Activated naive CD4-positive, alpha-beta T cell treated with anti-CD3 and anti-CD28 coated beads, Interleukin-2, amount 50 U/mL, for 72 hours (primary cell): Measurements from ENCODE around the gene IL15RA. TPM values are rescaled to one million over a fixed set of nuclear protein-coding genes. Genes with fewer than 3 reads are reported as not detected.
"Not testable (repeated sequence)": the region's sequence is repeated elsewhere in the genome, so short reads cannot be mapped to it uniquely, and the experiment has no call there.

ENCODE experiments used
- ATAC-seq, 2 donors: fragments of 150-1000 bp; cut with Tn5 transposase; 2 replicates each; pipeline ENCODE4 v1.10.0; 2021; ENCODE audit warnings: mild to moderate bottlenecking in 2 of 2, moderate library complexity in 2 of 2
- DNase-seq, 2 donors: peaks; one replicate each; pipeline ENCODE4 v3.0.0; 2021 to 2022; ENCODE audit warnings: low spot score in 2 of 2
- H3K27ac Mint-ChIP-seq, 2 donors: one replicate each; pipeline ENCODE4 v1.8.0; 2022; ENCODE audit warnings: mild to moderate bottlenecking in 2 of 2, mixed read lengths in 2 of 2
- H3K36me3 Mint-ChIP-seq, 2 donors: one replicate each; pipeline ENCODE4 v1.8.0; 2022; ENCODE audit warnings: mixed read lengths in 2 of 2
- H3K9me3 Mint-ChIP-seq, 2 donors: one replicate each; pipeline ENCODE4 v1.8.0; 2022; ENCODE audit warnings: mixed read lengths in 2 of 2
- total RNA-seq, 2 donors: library from RNA; stranded (reverse); gene quantifications; one replicate each; pipeline ENCODE4 v1.2.3, GENCODE V29; 2022

IL15RA gene
- total RNA-seq, 2 donors from 2014 or later = 6.6 to 16.7 TPM

GRCh38 chr10:5930272-5930671 is 47.1 kb downstream of the IL15RA start:
- peak overlapping the region in 1 of 2 donors; percentile 4 for H3K27ac Mint-ChIP-seq
- no peak for ATAC-seq
- H3K9me3 Mint-ChIP-seq = no peaks in the 10 kb centered on the region
- no peak for DNase-seq
- peaks cover 14 to 21% of the 10 kb centered on the region in 2 donors for H3K36me3 Mint-ChIP-seq

GRCh38 chr10:5929442-5929841 is 47.9 kb downstream of the IL15RA start:
- peaks cover 15 to 27% of the 10 kb centered on the region in 2 donors for H3K36me3 Mint-ChIP-seq
- H3K9me3 Mint-ChIP-seq = no peaks in the 10 kb centered on the region
- DNase-seq (no peak), ATAC-seq (no peak)
- no peak overlapping the region for H3K27ac Mint-ChIP-seq

GRCh38 chr10:5927306-5927705 is 50.0 kb downstream of the IL15RA start:
- DNase-seq (no peak), ATAC-seq (no peak)
- Mint-ChIP-seq H3K9me3 (no peaks in the 10 kb centered on the region), H3K36me3 (peaks cover 21 to 27% of the 10 kb centered on the region in 2 donors), H3K27ac (no peak overlapping the region)

- Mint-ChIP-seq H3K27ac (peak overlapping the region in 1 of 2 donors; percentile 22), H3K9me3 (no peaks in the 10 kb centered on the region), H3K36me3 (peaks cover 26 to 44% of the 10 kb centered on the region in 2 donors)
- ATAC-seq = no peak
- no peak for DNase-seq
These were observed 52.5 kb downstream of the IL15RA start for GRCh38 chr10:5924889-5925288.

- no peaks in the 10 kb centered on the region for H3K9me3 Mint-ChIP-seq
- DNase-seq (no peak), ATAC-seq (peak in 1 of 2 donors; percentile 40)
- peaks cover 22 to 37% of the 10 kb centered on the region in 2 donors for H3K36me3 Mint-ChIP-seq
- H3K27ac Mint-ChIP-seq = no peak overlapping the region
These were observed 55.6 kb downstream of the IL15RA start for GRCh38 chr10:5921746-5922145.

GRCh38 chr10:5919568-5919967 is 57.8 kb downstream of the IL15RA start:
- DNase-seq = no peak
- no peak overlapping the region for H3K27ac Mint-ChIP-seq
- no peak for ATAC-seq
- no peaks in the 10 kb centered on the region for H3K9me3 Mint-ChIP-seq
- H3K36me3 Mint-ChIP-seq = peaks cover 21 to 38% of the 10 kb centered on the region in 2 donors

GRCh38 chr10:5918763-5919162 is 58.6 kb downstream of the IL15RA start:
- Mint-ChIP-seq H3K9me3 (no peaks in the 10 kb centered on the region), H3K36me3 (peaks cover 14 to 38% of the 10 kb centered on the region in 2 donors), H3K27ac (no peak overlapping the region)
- DNase-seq = no peak
- ATAC-seq = no peak

GRCh38 chr10:5917305-5917704 is 60.0 kb downstream of the IL15RA start:
- H3K27ac Mint-ChIP-seq = no peak overlapping the region
- ATAC-seq (no peak), DNase-seq (no peak)
- H3K36me3 Mint-ChIP-seq = peaks cover 19 to 38% of the 10 kb centered on the region in 2 donors
- H3K9me3 Mint-ChIP-seq = no peaks in the 10 kb centered on the region

- no peak for DNase-seq
These were observed 61.9 kb downstream of the IL15RA start for GRCh38 chr10:5915451-5915850.

GRCh38 chr10:5913736-5914135 is 63.6 kb downstream of the IL15RA start:
- ATAC-seq (no peak), DNase-seq (no peak)
- peaks cover 20 to 21% of the 10 kb centered on the region in 2 donors for H3K36me3 Mint-ChIP-seq
- H3K9me3 Mint-ChIP-seq = no peaks in the 10 kb centered on the region
- H3K27ac Mint-ChIP-seq = peak overlapping the region in 1 of 2 donors; percentile 59

More at GRCh38 chr10:5915451-5915850, 61.9 kb downstream of the IL15RA start:
- Mint-ChIP-seq H3K9me3 (no peaks in the 10 kb centered on the region), H3K27ac (peak overlapping the region in 1 of 2 donors; percentile 10), H3K36me3 (peaks cover 20 to 26% of the 10 kb centered on the region in 2 donors)
- no peak for ATAC-seq

GRCh38 chr10:5911670-5912069 is 65.7 kb downstream of the IL15RA start:
- no peak for DNase-seq
- peaks cover 13 to 25% of the 10 kb centered on the region in 2 donors for H3K36me3 Mint-ChIP-seq
- peak overlapping the region in 1 of 2 donors; percentile 79 for H3K27ac Mint-ChIP-seq
- no peaks in the 10 kb centered on the region for H3K9me3 Mint-ChIP-seq
- no peak for ATAC-seq

- Mint-ChIP-seq H3K27ac (peak overlapping the region in 1 of 2 donors; percentile 19), H3K9me3 (no peaks in the 10 kb centered on the region), H3K36me3 (peaks cover 2 to 25% of the 10 kb centered on the region in 2 donors)
- no peak for DNase-seq
- no peak for ATAC-seq
These were observed 66.8 kb downstream of the IL15RA start for GRCh38 chr10:5910323-5911100.

GRCh38 chr10:5908676-5909075 is 68.7 kb downstream of the IL15RA start:
- ATAC-seq, DNase-seq, H3K9me3 Mint-ChIP-seq: not testable (repeated sequence)
- peak overlapping the region in 1 of 2 donors; percentile 79 for H3K27ac Mint-ChIP-seq
- H3K36me3 Mint-ChIP-seq = peaks cover 8 to 25% of the 10 kb centered on the region in 2 donors

GRCh38 chr10:5906651-5907050 is 70.7 kb downstream of the IL15RA start:
- H3K9me3 Mint-ChIP-seq = peaks cover 0 to 6% of the 10 kb centered on the region in 2 donors
- H3K27ac Mint-ChIP-seq = no peak overlapping the region
- H3K36me3 Mint-ChIP-seq = peaks cover 18 to 20% of the 10 kb centered on the region in 2 donors
- no peak for ATAC-seq
- no peak for DNase-seq

GRCh38 chr10:5905854-5906507 is 71.4 kb downstream of the IL15RA start:
- no peak for ATAC-seq
- Mint-ChIP-seq H3K36me3 (peaks cover 11 to 20% of the 10 kb centered on the region in 2 donors), H3K9me3 (peaks cover 0 to 6% of the 10 kb centered on the region in 2 donors), H3K27ac (no peak overlapping the region)
- DNase-seq = no peak

- H3K9me3 Mint-ChIP-seq = peaks cover 0 to 6% of the 10 kb centered on the region in 2 donors
- H3K27ac Mint-ChIP-seq = no peak overlapping the region
- peak; percentile 82 to 85 for ATAC-seq
- DNase-seq = no peak
- peaks cover 10 to 20% of the 10 kb centered on the region in 2 donors for H3K36me3 Mint-ChIP-seq
These were observed 73.1 kb downstream of the IL15RA start for GRCh38 chr10:5904227-5904626.

- H3K9me3 Mint-ChIP-seq = peaks cover 0 to 6% of the 10 kb centered on the region in 2 donors
- no peak for ATAC-seq
- no peak overlapping the region for H3K27ac Mint-ChIP-seq
- H3K36me3 Mint-ChIP-seq = peaks cover 6 to 20% of the 10 kb centered on the region in 2 donors
- no peak for DNase-seq
These were observed 73.8 kb downstream of the IL15RA start for GRCh38 chr10:5903563-5903962.
